D721Med (cell line): ENCODE results near the gene RAD51D.
A peak's percentile ranks its signal among the peaks of the same experiment; 100 is the strongest.

ENCODE experiments used
- DNase-seq: peaks from one replicate; pipeline ENCODE4 v3.0.0; 2011; ENCODE audit warnings: low spot score; ENCODE audit not compliant: insufficient read length
- FAIRE-seq: peaks from 2 replicates; lab custom pipeline; 2011; peaks lifted over from hg19 to GRCh38; lab: Jason Lieb, UNC
- TF ChIP-seq, protein P1 (sequence below): IDR thresholded peaks from 2 replicates; pipeline ENCODE4 v1.5.1; 2012; ENCODE audit warnings: mild to moderate bottlenecking, control low read depth; ENCODE audit not compliant: insufficient read depth; ENCODE audit errors: missing control alignments

The RAD51D gene

GRCh38 chr17:35089586-35090296 is 29.9 kb downstream of the RAD51D start:
- no peak for DNase-seq
- TF ChIP-seq, protein P1, sequence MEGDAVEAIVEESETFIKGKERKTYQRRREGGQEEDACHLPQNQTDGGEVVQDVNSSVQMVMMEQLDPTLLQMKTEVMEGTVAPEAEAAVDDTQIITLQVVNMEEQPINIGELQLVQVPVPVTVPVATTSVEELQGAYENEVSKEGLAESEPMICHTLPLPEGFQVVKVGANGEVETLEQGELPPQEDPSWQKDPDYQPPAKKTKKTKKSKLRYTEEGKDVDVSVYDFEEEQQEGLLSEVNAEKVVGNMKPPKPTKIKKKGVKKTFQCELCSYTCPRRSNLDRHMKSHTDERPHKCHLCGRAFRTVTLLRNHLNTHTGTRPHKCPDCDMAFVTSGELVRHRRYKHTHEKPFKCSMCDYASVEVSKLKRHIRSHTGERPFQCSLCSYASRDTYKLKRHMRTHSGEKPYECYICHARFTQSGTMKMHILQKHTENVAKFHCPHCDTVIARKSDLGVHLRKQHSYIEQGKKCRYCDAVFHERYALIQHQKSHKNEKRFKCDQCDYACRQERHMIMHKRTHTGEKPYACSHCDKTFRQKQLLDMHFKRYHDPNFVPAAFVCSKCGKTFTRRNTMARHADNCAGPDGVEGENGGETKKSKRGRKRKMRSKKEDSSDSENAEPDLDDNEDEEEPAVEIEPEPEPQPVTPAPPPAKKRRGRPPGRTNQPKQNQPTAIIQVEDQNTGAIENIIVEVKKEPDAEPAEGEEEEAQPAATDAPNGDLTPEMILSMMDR: no peak
- no peak for FAIRE-seq

DNA sequence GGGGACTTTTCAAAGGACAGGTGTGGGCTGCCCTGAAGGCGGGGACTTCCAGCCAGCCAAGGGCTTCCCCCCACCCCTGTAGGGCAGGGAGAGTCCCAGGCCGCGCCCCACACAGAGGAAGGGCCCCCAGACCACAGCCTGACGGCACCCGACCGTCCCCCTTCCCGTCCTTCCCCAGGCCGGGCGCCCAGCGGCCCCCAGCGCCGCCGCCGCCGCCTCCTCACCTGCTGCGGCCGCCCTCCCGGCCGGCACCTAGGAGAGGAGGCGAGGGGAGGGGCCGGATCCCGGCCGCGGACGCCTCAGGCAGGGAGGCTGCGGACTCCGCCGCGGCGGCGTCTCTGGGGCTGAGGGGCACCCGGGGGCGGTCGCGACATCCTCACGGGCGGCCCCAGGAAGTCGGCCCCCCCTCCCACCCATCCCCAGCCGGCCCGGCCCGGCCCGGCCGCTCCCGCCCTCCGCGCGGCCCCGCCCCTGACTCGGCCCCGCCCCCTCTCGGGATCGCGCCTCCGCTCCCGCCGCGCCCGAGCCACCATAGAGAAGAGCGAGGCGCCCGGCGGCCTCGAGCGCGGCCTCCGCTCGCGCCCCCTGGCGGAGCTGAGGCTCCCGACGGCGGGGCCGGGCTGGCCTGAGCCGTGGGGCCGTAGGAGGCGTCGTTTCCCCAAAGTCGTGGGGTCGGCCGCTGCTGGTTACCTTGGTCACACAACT is 30.6 kb downstream of the RAD51D start:
- TF ChIP-seq, protein P1: peak; percentile 74
- peak; percentile 57 for DNase-seq
- no peak for FAIRE-seq

DNA sequence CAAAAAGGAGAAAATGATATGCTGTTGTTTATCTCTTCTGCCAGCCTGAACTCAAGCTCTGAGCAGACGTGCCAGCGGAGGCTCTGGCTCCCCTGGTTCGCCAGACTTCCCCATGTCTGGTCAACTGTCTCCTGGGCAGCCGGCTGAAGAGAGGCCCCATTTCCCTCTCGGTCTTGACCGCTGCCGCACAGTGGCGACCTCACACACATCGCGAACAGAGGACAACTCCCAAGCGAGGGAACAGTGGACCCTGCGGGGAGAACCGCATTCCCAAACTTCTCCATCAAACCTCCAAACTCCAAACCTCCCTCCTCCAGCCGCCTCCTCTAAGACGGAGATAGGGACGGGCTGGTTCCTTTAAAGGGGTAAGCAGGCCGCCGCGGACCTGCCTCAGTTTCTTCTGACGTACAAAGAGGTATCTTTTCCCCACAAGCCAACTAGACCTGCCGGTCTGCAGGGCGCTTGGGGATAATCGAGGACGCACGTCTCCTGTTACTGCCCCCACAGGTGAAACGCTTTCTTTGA is 31.2 kb downstream of the RAD51D start:
- no peak for FAIRE-seq
- TF ChIP-seq, protein P1: no peak
- DNase-seq: no peak

GRCh38 chr17:35087731-35088355 is 31.8 kb downstream of the RAD51D start:
- DNase-seq (no peak), FAIRE-seq (no peak)
- TF ChIP-seq, protein P1: no peak

DNA sequence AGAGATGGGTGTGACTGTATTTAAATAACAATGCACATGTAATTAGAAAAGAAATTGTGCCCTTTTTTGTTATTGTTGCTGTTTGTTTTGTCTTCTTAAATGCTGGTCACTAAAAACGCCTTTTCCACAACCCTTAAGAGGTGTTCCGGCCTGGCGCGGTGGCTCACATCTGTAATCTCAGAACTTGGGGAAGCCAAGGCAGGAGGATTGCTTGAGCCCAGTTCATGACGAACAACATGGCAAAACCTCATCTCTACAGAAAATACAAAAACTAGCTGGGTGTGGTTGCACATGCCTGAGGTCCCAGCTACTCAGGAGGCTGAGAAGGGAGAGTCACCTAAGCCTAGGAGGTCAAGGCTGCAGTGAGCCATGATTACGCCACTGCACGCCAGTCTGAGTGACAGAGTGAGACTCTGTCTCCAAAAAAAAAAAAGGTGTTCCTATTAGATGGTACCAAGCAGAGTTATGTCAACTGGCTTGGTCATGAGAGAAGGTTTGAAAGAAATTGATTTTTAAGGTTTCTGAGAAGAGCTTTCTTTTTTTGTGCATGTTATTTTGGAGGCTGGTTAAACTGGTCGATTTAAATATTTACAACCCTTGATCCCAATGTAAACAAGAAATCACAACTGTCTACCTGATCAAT is 32.6 kb downstream of the RAD51D start:
- TF ChIP-seq, protein P1: no peak
- FAIRE-seq (no peak), DNase-seq (no peak)

GRCh38 chr17:35086164-35086563 is 33.5 kb downstream of the RAD51D start:
- FAIRE-seq (no peak), DNase-seq (no peak)
- TF ChIP-seq, protein P1: no peak
